Left cardiac atrium (tissue), 4 donors: ENCODE data around the gene COX7A2L. TPM values are rescaled to one million over a fixed set of nuclear protein-coding genes. Genes with fewer than 3 reads are reported as not detected.
A peak's percentile ranks its signal among the peaks of the same experiment; 100 is the strongest.
"Not testable (repeated sequence)": the region's sequence is repeated elsewhere in the genome, so short reads cannot be mapped to it uniquely, and the experiment has no call there.

Source experiments
- ATAC-seq, 2 donors: fragments of 200-7000 bp; cut with Tn5 transposase; one replicate each; pipeline ENCODE4 v1.9.1; 2020; ENCODE audit warnings: mild to moderate bottlenecking in 2 of 2, moderate library complexity in 2 of 2
- DNase-seq: peaks from one replicate; pipeline ENCODE4 v3.0.0-alpha.2; 2020
- intact Hi-C, 2 donors: fragments of 100-400 bp; cut with DNase I; formaldehyde crosslinking; loops; one replicate each; pipeline versions ENCODE4 v1.14.1 to v1.15.1; 2022 to 2023
- total RNA-seq, 2 donors: library from RNA; stranded (reverse); fragmentation: NEBNext Ultra II Directional; extraction: Animal tissue kit (Norgen Biotek cat#: 25700); gene quantifications; one replicate each; pipeline ENCODE4 v1.2.1, GENCODE V29; 2021
- donor health status: DM: no; HTN: yes; CAD: no.
- donor health status: DM: no; HTN: yes; CAD: no; lungs with severe emphysema.
- donor health status: DM: yes; HTN: yes; CAD: no.
- donor health status: Dilated cardiomyopathy.

COX7A2L gene
- total RNA-seq, 2 donors from 2014 or later: 86.7 to 101 TPM

- intact Hi-C loops: no loop called here
- ATAC-seq: no peak
- DNase-seq: no peak
These were observed 8.7 kb upstream of the COX7A2L start for GRCh38 chr2:42369532-42370229.

GRCh38 chr2:42368817-42369531, 8.0 kb upstream of the COX7A2L start:
- peak in 1 of 2 donors; percentile 68 for ATAC-seq
- DNase-seq: peak; percentile 52
- intact Hi-C loops: no loop called here

- intact Hi-C loops: no loop called here
- ATAC-seq (no peak), DNase-seq (no peak)
These were observed 6.8 kb upstream of the COX7A2L start for GRCh38 chr2:42367835-42368234.

GRCh38 chr2:42366411-42366810, 5.4 kb upstream of the COX7A2L start:
- intact Hi-C loops: no loop called here
- ATAC-seq: no peak
- DNase-seq: no peak

GRCh38 chr2:42364658-42365057, 3.6 kb upstream of the COX7A2L start:
- no peak for DNase-seq
- no peak for ATAC-seq
- intact Hi-C loops: no loop called here

- DNase-seq: no peak
- intact Hi-C loops: no loop called here
- no peak for ATAC-seq
These were observed 2.4 kb upstream of the COX7A2L start for GRCh38 chr2:42363413-42363812.

- intact Hi-C loops: no loop called here
- ATAC-seq (no peak), DNase-seq (no peak)
These were observed 789 bp upstream of the COX7A2L start for GRCh38 chr2:42361728-42362283.

GRCh38 chr2:42360493-42360889, 526 bp downstream of the COX7A2L start:
- intact Hi-C loops: no loop called here
- DNase-seq (no peak), ATAC-seq (peak in 1 of 2 donors; percentile 1)

GRCh38 chr2:42359965-42360483, 993 bp downstream of the COX7A2L start:
- DNase-seq (no peak), ATAC-seq (no peak)
- intact Hi-C loops: no loop called here

- intact Hi-C loops: no loop called here
- ATAC-seq: no peak
These were observed 1.6 kb downstream of the COX7A2L start for GRCh38 chr2:42359304-42359964.

GRCh38 chr2:42353792-42354429, 7.1 kb downstream of the COX7A2L start:
- DNase-seq (no peak), ATAC-seq (no peak)
- intact Hi-C loops: no loop called here

More at GRCh38 chr2:42359304-42359964, 1.6 kb downstream of the COX7A2L start:
- DNase-seq: no peak

- DNase-seq: no peak
- intact Hi-C loops: no loop called here
- no peak for ATAC-seq
These were observed 9.2 kb downstream of the COX7A2L start for GRCh38 chr2:42351864-42352263.

- DNase-seq (no peak), ATAC-seq (no peak)
- intact Hi-C loops: no loop called here
These were observed 10.5 kb downstream of the COX7A2L start for GRCh38 chr2:42350434-42351063.

- intact Hi-C loops: no loop called here
- DNase-seq (no peak), ATAC-seq (no peak)
These were observed 12.8 kb downstream of the COX7A2L start for GRCh38 chr2:42348113-42348805.

GRCh38 chr2:42347518-42347917, 13.5 kb downstream of the COX7A2L start:
- DNase-seq, intact Hi-C loops, ATAC-seq: not testable (repeated sequence)

- intact Hi-C loops, ATAC-seq, DNase-seq: not testable (repeated sequence)
These were observed 14.2 kb downstream of the COX7A2L start for GRCh38 chr2:42346856-42347255.

GRCh38 chr2:42345986-42346385, 15.0 kb downstream of the COX7A2L start:
- DNase-seq (no peak), ATAC-seq (no peak)
- intact Hi-C loops: no loop called here

GRCh38 chr2:42342795-42343241, 18.2 kb downstream of the COX7A2L start:
- DNase-seq (no peak), ATAC-seq (peak in 1 of 2 donors; percentile 4)
- intact Hi-C loops: no loop called here
